GM21737 (cell line): Measurements from ENCODE around the gene RAB3D.
"Not testable (repeated sequence)": the region's sequence is repeated elsewhere in the genome, so short reads cannot be mapped to it uniquely, and the experiment has no call there.

Source experiments
- ATAC-seq: cut with Tn5 transposase; IDR thresholded peaks from one replicate; pipeline ENCODE4 v1.9.1; 2021; ENCODE audit warnings: mild to moderate bottlenecking, moderate library complexity; ENCODE audit not compliant: unreplicated experiment

The RAB3D gene

DNA sequence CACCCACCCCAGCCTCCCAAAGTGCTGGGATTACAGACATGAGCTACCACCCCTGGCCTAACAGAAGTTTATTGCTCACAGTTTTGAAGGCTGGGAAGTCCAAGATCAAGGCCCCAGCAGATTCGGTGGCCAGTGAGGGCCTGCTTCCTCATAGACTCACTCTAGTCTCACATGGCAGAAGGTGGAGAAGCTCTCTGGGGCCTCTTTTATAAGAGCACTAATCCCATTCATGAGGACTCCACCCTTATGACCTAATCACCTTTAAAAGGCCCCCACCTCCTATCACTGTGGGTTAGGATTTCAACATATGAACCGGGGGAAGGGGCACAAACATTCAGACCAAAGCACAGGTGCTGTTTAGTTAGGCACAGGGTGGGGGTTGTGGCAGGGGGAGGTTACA lies 28.1 kb upstream of the RAB3D start:
- no peak for ATAC-seq

DNA sequence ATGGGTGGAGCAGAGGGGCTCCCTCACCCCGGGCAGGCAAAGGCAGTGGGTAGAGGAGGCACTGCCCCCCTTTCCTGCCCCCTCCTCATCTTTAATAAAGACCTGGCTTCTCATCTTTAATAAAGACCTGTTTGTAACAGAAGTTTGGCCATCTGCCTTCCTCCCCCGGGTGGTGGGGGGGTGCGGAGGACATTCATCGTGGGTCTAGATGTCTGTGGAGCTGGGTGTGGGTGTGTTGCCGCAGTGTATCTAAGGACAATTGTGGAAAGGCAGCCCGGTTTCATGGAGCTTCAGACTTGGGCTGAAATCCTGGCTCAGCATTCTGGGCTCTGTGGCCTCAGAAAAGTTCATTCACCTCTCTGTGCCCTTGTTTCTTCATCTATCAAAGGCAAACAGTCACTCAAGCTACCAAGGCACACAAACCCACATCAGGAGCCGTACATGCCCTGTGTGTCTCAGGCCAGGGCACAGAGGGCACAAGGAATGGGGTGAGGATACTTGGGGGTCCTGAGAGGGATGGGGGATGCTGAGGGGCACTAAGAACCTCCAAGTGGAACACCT lies 26.2 kb upstream of the RAB3D start:
- ATAC-seq: no peak

DNA sequence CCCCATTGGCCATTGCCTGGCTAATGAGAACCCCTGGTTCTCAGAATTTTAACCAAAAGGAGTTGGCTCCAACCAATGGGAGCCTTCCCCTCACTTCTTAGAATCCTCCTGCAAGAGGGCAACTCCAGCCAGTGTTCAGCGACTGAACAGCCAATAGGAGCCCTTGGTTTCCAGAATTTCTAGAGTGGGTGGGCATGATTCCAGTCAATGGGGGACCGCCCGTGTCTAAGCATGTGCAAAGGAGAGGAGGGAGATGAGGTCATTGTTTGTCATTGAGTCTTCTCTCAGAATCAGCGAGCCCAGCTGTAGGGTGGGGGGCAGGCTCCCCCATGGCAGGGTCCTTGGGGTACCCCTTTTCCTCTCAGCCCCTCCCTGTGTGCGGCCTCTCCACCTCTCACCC lies 25.5 kb upstream of the RAB3D start:
- no peak for ATAC-seq

DNA sequence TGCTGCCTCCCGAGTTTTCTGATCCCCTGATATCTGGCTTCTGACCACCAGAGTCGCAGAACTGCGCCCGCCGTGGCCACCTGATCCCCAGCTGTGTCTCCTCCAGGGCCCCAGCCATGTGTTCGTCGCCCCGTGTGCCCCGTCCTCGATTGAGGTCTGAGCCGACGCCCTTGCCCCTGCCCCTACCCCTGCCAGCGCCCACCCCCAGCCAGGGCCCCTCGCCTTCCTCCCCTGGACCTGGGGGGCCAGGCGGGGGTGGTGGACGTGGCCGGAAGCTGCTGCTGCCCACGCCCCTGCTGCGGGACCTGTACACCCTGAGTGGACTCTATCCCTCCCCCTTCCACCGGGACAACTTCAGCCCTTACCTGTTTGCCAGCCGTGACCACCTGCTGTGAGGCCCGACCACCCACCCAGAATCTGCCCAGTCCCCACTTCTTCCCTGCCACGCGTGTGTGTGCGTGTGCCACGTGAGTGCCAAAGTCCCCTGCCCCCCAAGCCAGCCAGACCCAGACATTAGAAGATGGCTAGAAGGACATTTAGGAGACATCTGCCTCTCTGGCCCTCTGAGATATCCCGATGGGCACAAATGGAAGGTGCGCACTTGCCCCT lies 24.9 kb upstream of the RAB3D start:
- ATAC-seq: no peak

DNA sequence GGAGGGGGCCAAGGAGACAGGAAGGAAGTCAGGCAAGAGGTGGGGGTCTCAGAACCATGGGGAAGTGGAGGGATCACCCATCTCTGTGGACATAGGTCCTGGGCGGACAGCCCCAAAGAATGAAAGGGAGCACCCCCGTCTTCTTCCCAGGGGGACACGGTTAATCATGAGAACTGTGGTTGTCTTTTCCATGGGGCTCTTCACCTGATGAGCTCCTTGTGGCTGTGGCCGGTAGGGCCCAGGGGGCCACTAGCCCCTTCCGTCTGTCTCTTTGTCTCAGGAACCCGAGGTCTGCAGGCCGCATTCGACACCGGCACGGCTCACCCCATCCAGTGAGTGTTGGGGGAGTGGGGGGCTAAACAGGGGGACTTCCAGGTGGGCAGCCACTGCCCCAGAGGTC lies 24.4 kb upstream of the RAB3D start:
- ATAC-seq: no peak

DNA sequence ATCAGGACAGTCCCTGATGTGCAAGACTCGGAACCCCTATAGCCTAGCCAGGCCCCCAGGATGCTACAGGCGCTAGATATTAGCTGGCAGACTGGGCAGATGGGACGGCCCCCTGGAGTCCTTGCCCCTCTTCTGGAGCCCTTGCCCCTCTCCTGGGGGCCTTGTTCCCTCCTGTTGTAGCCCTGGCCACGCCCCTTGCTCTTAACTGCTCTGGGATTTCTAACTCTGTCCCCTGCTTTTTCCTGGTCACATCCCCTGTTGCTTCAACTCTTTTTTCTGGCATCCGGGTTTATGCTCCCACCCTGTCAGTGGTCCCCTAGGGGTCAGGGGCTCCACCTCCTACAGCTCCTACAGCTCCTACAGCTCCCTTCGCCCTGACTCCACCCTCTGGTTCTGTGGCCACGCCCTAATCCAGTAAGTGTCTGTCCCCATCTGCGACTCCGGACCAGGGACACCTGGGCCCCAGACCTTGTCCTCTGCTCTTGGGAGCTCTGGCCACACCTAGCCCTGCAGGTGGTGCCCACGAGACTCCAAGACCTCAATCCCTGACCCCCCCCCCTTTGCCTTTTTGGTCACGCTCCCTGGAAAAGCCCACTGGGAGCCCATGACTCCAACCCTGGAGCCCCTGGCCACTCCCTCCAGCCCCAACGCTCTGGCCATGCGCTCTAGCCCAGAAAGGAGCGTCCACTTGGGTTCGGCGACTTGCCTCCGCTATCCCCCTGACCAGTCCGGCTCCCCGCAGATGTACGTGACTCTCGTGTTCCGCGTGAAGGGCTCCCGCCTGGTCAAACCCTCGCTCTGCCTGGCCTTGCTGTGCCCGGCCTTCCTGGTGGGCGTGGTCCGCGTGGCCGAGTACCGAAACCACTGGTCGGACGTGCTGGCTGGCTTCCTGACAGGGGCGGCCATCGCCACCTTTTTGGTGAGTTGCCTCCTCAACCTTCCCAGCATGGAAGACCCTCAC lies 22.6 kb upstream of the RAB3D start:
- no peak for ATAC-seq

DNA sequence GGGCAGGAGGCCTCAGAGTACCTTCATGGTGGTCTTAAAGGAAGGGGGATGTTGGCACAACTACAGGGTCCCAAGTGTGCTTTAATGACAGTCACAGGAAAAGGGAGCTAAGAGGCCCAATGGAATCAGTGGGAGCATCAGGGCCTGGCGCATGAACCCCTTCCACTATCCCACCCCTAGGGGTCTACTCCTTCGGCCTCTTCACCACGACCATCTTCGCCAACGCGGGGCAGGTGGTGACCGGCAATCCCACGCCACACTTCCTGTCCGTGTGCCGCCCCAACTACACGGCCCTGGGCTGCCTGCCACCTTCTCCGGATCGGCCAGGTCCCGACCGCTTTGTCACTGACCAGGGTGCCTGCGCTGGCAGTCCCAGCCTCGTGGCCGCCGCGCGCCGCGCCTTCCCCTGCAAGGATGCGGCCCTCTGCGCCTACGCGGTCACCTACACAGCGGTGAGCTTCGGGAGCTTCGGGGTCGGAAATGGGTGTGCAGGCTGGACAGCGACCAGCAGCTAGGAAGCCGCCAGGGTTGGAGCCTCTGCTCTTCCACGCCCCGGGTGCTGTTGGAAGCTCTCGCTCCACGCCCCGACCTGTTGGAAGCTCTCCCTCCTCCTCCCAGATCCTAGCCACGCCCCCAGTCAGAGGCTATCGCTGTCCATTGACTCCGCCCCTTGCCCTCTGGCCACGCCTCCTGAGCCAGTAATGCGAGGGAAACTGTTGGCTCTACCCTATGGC lies 21.7 kb upstream of the RAB3D start:
- ATAC-seq: no peak

DNA sequence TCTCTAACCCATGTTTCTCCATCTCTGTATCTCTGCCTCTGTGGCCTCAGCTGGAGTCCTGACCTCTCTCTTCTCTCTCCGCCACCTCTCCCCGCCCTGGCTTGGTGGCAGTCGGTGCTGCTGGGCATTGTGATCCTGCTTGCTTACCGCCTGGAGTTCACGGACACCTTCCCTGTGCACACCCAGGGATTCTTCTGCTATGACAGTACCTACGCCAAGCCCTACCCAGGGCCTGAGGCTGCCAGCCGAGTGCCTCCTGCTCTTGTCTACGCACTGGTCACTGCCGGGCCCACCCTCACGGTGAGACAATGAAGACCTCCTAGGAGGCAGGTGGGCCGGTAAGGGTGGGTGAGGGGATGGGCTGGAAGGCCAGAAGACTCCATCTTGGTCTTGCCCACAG lies 20.0 kb upstream of the RAB3D start:
- no peak for ATAC-seq

DNA sequence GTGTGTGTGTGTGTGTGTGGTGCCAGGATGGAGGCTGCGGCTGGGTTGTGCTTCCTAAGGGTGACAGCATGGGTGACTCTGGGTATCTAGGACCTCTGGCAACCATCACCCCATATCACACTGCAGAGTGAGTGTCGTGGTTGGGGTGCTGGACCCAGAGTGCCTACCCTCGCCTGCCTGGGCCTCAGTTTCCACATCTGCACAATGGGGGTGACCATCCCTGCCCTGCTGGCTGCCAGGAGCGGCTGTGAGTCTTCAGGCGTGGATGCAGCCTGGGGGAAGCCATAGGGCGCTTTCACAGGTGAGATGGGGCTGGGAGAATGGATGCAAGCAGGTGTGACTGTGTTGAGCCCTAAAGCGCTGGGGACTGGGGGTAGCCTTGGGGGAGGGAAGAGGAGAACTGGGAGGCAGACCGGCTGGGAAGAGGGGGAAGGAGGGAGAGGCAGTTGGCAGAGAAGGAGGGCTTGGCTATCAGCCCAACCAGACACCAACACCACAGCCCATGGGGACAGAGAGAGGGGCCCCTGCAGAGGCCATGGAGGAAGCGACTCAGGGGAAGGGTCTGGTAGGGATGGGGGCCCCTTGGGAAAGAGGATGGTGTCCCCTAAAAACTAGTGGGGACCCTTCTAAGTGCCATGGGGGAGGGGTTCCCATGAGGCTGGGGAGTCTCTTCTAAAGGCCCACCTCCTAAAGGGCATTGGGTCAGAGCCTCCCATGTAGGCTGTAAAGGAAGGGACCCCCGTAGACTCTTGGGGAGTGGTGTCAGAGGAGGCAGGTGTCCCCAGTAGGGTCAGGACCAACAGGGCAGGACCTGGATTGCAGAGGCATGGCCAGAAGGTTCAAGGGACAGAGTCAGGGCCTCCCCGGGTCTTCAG lies 17.5 kb upstream of the RAB3D start:
- ATAC-seq: no peak

DNA sequence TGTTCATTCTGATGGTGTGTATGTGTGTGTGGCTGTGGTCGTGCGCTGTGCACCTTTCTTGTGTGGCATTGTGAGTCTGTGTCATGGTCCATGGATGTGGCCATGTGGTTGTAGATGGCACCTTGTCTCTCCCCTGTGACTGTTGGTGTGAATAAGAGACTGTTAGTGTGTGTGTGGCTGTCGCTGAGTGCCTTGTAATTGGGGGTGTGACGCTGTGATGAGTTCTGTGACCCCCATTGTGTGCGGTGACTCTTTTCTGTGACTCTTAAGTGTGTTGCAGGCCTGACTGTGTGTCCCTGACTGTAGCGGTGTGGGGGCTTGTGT lies 16.6 kb upstream of the RAB3D start:
- no peak for ATAC-seq

DNA sequence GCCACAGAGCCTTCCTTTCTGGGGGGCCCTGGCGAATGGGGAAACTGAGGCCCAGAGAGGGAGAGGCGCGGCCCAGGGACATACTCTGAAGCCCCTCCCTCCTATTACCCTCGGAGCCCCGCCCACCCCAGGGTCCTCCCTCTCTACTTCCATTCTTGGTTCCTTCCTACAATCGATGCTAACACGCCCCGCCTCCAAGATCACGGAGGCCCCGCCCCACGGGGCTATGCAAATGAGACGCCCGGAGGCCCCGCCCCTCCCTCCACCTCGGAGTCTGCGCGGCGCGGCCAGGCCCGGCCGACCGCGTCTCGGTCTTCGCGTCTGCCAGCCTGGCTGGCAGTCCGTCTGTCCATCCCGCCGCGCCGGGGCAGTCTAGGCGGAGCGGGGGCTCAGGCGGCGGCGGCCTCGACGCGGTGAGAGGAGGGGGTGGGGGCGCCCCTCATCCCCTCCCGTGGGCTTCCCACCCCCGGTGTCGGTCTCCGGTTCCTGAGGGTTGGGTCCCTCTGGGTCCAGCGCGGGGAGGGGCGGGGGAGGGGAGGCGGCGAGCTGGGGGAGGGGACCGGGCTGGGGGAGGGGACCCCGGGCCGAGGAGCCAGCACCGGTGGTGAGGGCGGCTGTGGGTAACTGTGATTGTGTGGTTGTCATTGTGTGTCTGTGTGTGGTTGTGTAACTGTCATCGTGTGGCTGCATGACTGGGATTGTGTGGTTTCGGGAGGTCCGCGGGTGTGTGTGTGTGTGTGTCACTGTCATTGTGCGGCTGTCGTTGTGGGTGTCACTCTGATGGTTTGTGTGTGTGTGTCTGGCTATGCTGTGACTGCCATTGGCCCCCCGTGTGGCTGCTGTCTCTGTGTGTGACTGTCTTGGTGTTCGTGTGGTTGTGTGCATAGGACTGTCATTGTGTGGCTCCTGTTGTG lies 16.0 kb upstream of the RAB3D start, which contains the start of gene PLPPR2:
TSS of gene PLPPR2 (plus strand) at position 273 of the 914 bp plus-strand sequence. CDS start 2,242 bp downstream, outside the sequence.
- ATAC-seq: no peak

DNA sequence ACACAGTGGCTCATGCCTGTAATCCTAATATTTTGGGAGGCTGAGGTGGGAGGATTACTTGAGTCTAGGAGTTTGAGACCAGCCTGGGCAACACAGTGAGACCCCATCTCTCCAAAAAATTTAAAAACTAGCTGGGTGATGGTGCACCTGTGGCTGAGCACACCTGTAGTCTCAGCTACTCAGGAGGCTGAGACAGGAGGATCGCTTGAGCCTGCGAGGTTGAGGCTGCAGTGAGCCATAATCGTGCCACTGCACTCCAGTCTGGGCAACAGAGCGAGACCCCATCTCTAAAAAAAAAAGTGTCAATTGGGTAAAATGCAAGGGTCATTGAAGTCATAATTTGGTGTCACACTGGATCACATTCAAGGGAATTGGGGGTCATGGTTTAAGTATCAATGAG lies 14.6 kb upstream of the RAB3D start:
- not testable (repeated sequence) for ATAC-seq

DNA sequence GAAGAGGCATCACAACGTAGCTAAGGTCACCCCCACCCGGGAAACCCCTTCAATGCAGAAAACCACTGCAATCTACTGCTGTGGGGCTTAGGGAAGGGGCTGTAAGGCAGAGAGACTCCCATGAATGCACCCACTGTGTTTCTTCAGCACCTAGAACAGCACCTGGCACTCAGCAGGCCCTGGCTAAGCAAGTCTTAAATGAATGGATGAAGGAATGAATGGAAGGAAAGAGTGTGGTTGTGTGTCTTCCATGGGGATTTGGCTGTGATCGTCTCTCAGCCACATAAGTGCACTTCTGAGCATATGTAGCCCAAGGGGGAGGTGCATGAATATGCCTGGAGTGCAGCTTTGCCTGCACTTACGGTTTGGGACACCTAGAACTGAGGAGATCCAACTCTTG lies 9.7 kb upstream of the RAB3D start:
- no peak for ATAC-seq

DNA sequence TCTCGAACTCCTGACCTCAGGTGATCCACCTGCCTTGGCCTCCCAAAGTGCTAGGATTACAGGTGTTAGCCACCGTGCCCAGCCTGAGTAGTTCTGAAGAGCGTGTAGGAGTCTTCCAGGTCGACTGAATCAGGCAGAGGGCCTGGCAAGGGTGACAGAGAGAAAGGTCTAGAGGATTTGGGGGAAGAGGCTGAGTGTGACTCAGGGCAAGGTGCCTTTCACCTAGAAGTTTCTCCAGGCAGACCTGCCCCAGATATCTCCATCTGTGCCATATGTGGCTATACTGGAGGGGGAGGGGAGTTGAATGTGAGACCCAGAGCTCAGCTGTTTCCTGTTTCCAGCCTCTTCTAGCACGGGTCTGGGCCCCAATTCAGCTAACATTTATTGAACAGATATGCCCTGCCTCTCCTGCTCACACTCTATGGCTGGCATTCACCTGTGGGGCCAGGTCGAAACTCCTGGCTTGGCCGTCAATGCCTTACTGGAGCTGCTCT lies 8.1 kb upstream of the RAB3D start:
- no peak for ATAC-seq

DNA sequence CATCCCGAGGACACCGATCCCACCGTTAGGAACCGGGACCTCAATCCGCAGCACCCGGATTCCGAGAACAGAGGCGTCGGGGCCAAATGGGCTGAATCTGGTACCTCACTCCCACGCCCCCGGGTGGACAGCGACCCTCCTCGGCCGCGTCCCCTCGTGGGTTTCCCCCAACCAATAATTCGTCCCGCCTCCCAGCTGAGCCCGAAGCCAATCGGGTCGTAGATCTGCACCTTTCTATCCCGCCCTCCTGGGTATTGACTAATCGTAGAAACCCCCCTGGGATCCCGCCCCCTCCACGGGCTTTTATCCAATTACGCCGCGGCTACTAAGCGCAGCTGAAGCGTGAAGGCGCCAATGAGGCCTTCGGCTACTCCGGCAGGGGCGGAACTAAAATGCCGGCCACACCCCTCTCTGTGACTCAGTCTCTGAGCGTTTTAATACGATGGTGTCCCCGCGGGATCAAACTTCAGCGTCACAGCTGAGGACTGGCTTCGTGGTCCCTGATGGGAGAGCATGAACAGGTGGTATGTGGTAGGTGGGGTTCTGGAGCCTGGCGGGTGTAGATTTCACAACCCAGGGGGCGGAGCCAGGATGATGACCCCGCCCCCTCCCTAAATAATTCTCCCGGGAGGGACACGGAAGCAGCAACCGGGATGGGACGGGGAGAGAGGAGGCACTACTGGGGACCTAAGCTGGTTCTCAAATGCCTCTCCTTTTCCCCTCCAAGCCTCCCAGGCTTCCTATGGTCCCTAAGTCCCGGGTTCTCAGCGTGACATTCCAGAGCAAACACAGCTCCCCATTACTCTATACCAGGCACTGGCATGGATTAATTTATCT lies 6.9 kb upstream of the RAB3D start, which contains the start of the genes CCDC159 and TMEM205:
TSS of gene CCDC159 (plus strand) at position 416 of the 837 bp plus-strand sequence. CDS start at position 504, 88 bp downstream.
TSS of gene TMEM205 (minus strand) at position 165 of the 837 bp plus-strand sequence. CDS start 649 bp downstream, outside the sequence.
- peak; percentile 81 for ATAC-seq

DNA sequence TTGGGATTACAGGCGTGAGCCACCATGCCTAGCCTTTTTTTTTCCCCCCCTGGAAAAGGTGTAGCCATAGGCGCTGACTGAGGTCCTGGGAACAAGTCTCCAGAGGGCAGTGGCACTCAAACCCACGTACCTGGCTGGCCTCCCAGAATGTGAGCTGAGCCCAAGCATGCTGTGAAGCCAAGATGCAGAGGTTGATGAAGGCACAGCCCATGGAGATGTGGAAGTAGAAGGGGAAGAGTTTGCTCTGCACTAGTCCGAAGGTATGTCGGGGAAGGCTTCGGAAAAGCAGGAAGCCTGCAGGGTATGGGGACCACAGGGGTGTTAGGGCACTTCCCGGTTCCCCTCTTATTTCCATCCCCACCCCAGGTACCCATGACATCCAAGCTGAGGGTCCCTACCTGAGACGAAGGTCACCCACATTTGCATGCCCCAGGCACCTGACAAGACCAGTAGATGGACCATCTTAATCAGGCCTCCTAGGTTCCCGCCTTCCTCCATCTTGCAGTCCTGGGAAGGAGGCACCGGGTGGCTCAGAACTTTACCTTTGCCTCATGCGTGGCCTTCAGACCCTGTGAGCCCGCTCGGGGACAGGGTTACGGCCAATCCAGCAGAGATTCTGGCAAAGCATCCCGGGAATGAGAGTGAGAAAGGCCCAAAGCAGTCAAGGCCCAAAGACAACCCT lies 5.8 kb upstream of the RAB3D start:
- no peak for ATAC-seq

DNA sequence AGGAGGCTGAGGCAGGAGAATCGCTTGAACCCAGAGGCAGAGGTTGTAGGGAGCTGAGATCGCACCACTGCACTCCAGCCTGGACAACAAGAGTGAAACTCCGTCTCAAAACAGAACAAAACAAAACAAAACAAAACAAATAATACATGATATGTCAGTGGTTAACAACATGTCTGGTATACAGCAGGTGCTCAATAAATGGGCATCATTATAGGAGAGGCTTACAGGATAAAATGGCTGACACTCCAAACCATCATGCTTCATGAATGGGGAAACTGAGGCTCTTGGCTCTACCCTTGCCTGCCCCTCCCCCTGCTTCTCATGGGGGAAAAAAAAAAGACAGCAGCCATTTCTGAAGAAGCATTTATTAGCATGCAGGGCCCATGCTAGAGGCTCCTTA lies 3.0 kb upstream of the RAB3D start:
- ATAC-seq: no peak
